Measurements from ENCODE around the gene CHKA.

Gene CHKA

GRCh38 chr11:68125164-68125563, 4.0 kb upstream of the CHKA start:
- Histone ChIP-seq H4K20me1 (ENCODE audit: insufficient read depth, low read length, poor library complexity, severe bottlenecking) (peaks cover 3% of the 10 kb centered on the region), H3K36me3 (ENCODE audit: insufficient read depth, low read length) (no peaks in the 10 kb centered on the region), H3K9me3 (ENCODE audit: insufficient read depth, low read depth, low read length) (no peaks in the 10 kb centered on the region), H3K79me2 (ENCODE audit: insufficient read depth, low read length) (peaks cover 3% of the 10 kb centered on the region), H3K9ac (ENCODE audit: low read depth, low read length, poor library complexity, severe bottlenecking) (no peak overlapping the region), H3K9me2 (replicated peaks; ENCODE audit: low read depth, low read length) (no peaks in the 10 kb centered on the region), H3F3A (ENCODE audit: low read depth) (no peaks in the 10 kb centered on the region), H3K4me3 (ENCODE audit: low read length, poor library complexity, severe bottlenecking) (no peak overlapping the region), H3K4me1 (ENCODE audit: insufficient read depth, low read length, poor library complexity, severe bottlenecking) (peaks cover 8% of the 10 kb centered on the region), H2AFZ (ENCODE audit: low read length) (no peak overlapping the region), H3K27me3 (ENCODE audit: insufficient read depth, low read length, poor library complexity, severe bottlenecking) (no peaks in the 10 kb centered on the region), H3K4me2 (ENCODE audit: low read depth, low read length, poor library complexity, severe bottlenecking) (no peak overlapping the region)
- TF ChIP-seq CTCF (conservative IDR thresholded peaks at IDR 0.05; ENCODE audit: low read length) (no peak), EZH2phosphoT487 (IDR thresholded peaks at IDR 0.05; ENCODE audit: borderline replicate concordance) (no peak)

- no peak overlapping the region for H3K4me3 ChIP-seq (ENCODE audit: low read length, poor library complexity, severe bottlenecking)
These were observed 1.9 kb upstream of the CHKA start for GRCh38 chr11:68122936-68123539.

GRCh38 chr11:68120273-68121066, 718 bp downstream of the CHKA start:
- H3K9ac ChIP-seq (ENCODE audit: low read depth, low read length, poor library complexity, severe bottlenecking), result peak overlapping the region; percentile 72
- peaks cover 50% of the 10 kb centered on the region for H3K79me2 ChIP-seq (ENCODE audit: insufficient read depth, low read length)
- H3K4me2 ChIP-seq (ENCODE audit: low read depth, low read length, poor library complexity, severe bottlenecking), result peak overlapping the region; percentile 87
- H3K36me3 ChIP-seq (ENCODE audit: insufficient read depth, low read length), result no peaks in the 10 kb centered on the region
- H3K4me1 ChIP-seq (ENCODE audit: insufficient read depth, low read length, poor library complexity, severe bottlenecking), result peaks cover 44% of the 10 kb centered on the region
- no peaks in the 10 kb centered on the region for H3K9me3 ChIP-seq (ENCODE audit: insufficient read depth, low read depth, low read length)
- no peak for TF ChIP-seq CTCF (conservative IDR thresholded peaks at IDR 0.05; ENCODE audit: low read length)
- TF ChIP-seq EZH2phosphoT487 (IDR thresholded peaks at IDR 0.05; ENCODE audit: borderline replicate concordance), result no peak
- H2AFZ ChIP-seq (ENCODE audit: low read length), result no peak overlapping the region
- H3F3A ChIP-seq (ENCODE audit: low read depth), result no peaks in the 10 kb centered on the region
- H4K20me1 ChIP-seq (ENCODE audit: insufficient read depth, low read length, poor library complexity, severe bottlenecking), result peaks cover 48% of the 10 kb centered on the region
- H3K9me2 ChIP-seq (replicated peaks; ENCODE audit: low read depth, low read length), result no peaks in the 10 kb centered on the region
- no peaks in the 10 kb centered on the region for H3K27me3 ChIP-seq (ENCODE audit: insufficient read depth, low read length, poor library complexity, severe bottlenecking)
- H3K4me3 ChIP-seq (ENCODE audit: low read length, poor library complexity, severe bottlenecking), result peak overlapping the region; percentile 78

More at GRCh38 chr11:68122936-68123539, 1.9 kb upstream of the CHKA start:
- Histone ChIP-seq H3K9me3 (ENCODE audit: insufficient read depth, low read depth, low read length) (no peaks in the 10 kb centered on the region), H2AFZ (ENCODE audit: low read length) (no peak overlapping the region), H3K9me2 (replicated peaks; ENCODE audit: low read depth, low read length) (no peaks in the 10 kb centered on the region), H3K36me3 (ENCODE audit: insufficient read depth, low read length) (no peaks in the 10 kb centered on the region), H3K79me2 (ENCODE audit: insufficient read depth, low read length) (peaks cover 24% of the 10 kb centered on the region), H3F3A (ENCODE audit: low read depth) (no peaks in the 10 kb centered on the region), H3K27me3 (ENCODE audit: insufficient read depth, low read length, poor library complexity, severe bottlenecking) (no peaks in the 10 kb centered on the region), H4K20me1 (ENCODE audit: insufficient read depth, low read length, poor library complexity, severe bottlenecking) (peaks cover 23% of the 10 kb centered on the region), H3K9ac (ENCODE audit: low read depth, low read length, poor library complexity, severe bottlenecking) (no peak overlapping the region), H3K4me2 (ENCODE audit: low read depth, low read length, poor library complexity, severe bottlenecking) (no peak overlapping the region), H3K4me1 (ENCODE audit: insufficient read depth, low read length, poor library complexity, severe bottlenecking) (peaks cover 20% of the 10 kb centered on the region)
- TF ChIP-seq EZH2phosphoT487 (IDR thresholded peaks at IDR 0.05; ENCODE audit: borderline replicate concordance) (no peak), CTCF (conservative IDR thresholded peaks at IDR 0.05; ENCODE audit: low read length) (no peak)
